Sigmoid colon (tissue), 4 donors: Measurements from ENCODE around the gene TMEM132D.

Experiments
- POLR2A ChIP-seq, 2 donors: fragments of 450-650 bp; IDR thresholded peaks; one replicate each; pipeline ENCODE4 v1.6.1; 2016; ENCODE audit warnings: antibody characterized with exemption in 2 of 2, mild to moderate bottlenecking in 2 of 2, moderate library complexity in 2 of 2
- POLR2AphosphoS5 ChIP-seq, 4 donors: sonication (generic); formaldehyde crosslinking; IDR thresholded peaks; one replicate each; pipeline ENCODE4 v1.6.1; 2017; ENCODE audit warnings: antibody characterized with exemption in 4 of 4

DNA sequence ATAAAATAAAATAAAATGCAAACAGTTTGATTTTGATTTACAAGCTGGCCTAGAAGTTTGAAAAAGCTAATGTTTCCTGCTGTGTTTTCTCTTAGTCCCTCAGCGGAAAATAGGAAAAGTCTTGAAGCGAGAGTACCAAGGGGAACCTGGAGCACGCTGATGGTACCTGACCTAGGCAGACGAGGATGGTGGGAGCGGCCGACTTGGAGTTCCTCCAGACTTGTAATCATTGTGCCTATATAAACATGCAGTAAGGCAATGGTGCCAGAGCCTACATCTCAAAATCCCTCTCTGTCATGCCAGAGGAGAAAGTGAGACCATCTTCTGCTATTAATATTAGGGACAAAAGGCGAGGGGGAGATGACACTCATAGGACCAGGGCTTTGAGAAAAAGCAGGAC, 371.7 kb downstream of the TMEM132D start:
- TF ChIP-seq POLR2AphosphoS5 (IDR thresholded peaks at IDR 0.05): no peak
- TF ChIP-seq POLR2A (IDR thresholded peaks at IDR 0.05): no peak
